Measurements from ENCODE around the gene TTLL11. TPM values are rescaled to one million over a fixed set of nuclear protein-coding genes. Genes with fewer than 3 reads are reported as not detected.

TTLL11 gene
- total RNA-seq, 1 experiment from 2014 or later, result 13.6 TPM

DNA sequence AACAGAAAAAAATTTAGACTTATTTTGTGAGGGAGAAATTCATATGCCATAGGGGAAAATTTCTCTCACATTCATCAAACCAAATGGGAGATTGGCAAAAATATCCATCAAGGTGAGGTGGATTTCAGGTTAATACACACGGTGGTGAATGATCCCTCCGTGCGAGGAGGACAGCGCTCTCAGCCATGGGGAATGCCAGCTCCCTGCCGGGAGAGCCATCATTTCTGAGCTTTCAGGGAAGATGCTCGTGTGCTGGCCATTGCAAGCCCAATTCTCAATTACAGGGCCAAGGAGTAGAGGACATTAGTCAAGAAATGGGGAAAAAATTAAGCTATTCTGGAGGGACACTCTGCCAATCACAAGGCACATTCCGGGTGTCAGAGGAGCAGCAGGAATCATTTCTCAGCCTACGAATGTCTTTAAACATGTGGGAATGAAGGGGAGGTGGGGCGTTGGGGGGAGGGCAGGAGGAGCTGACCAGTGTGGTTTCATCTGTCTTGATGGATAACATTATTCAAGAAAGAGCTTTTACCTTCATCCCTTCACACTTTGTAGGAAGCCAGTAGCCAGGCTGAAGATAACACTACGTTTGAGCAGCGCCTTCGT is 276.2 kb downstream of the TTLL11 start:
- BruUV-seq (replicated peaks), result no TSS peak
- Mint-ChIP-seq H3K9me3 (ENCODE audit: unreplicated experiment) (no peaks in the 10 kb centered on the region), H3K36me3 (ENCODE audit: insufficient read depth, unreplicated experiment) (no peaks in the 10 kb centered on the region), H3K27me3 (ENCODE audit: insufficient read depth, unreplicated experiment) (no peaks in the 10 kb centered on the region), H3K4me3 (ENCODE audit: unreplicated experiment) (no peak overlapping the region), H3K27ac (ENCODE audit: low read depth, unreplicated experiment) (no peak overlapping the region), H3K4me1 (ENCODE audit: insufficient read depth, unreplicated experiment) (no peaks in the 10 kb centered on the region)
- no peak for DNase-seq (ENCODE audit: unreplicated experiment)
- intact Hi-C loops (cut with micrococcal nuclease), result no loop called here
- ChIA-PET POLR2A (no interaction called here), CTCF (interaction anchor here (0.7 kb wide), 1 partner anchor 8 kb away, joined by 4 read pairs; no protein-coding TSS in a partner anchor)
- TF ChIP-seq, protein P1, sequence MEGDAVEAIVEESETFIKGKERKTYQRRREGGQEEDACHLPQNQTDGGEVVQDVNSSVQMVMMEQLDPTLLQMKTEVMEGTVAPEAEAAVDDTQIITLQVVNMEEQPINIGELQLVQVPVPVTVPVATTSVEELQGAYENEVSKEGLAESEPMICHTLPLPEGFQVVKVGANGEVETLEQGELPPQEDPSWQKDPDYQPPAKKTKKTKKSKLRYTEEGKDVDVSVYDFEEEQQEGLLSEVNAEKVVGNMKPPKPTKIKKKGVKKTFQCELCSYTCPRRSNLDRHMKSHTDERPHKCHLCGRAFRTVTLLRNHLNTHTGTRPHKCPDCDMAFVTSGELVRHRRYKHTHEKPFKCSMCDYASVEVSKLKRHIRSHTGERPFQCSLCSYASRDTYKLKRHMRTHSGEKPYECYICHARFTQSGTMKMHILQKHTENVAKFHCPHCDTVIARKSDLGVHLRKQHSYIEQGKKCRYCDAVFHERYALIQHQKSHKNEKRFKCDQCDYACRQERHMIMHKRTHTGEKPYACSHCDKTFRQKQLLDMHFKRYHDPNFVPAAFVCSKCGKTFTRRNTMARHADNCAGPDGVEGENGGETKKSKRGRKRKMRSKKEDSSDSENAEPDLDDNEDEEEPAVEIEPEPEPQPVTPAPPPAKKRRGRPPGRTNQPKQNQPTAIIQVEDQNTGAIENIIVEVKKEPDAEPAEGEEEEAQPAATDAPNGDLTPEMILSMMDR (IDR thresholded peaks at IDR 0.05; ENCODE audit: unreplicated experiment), result no peak

DNA sequence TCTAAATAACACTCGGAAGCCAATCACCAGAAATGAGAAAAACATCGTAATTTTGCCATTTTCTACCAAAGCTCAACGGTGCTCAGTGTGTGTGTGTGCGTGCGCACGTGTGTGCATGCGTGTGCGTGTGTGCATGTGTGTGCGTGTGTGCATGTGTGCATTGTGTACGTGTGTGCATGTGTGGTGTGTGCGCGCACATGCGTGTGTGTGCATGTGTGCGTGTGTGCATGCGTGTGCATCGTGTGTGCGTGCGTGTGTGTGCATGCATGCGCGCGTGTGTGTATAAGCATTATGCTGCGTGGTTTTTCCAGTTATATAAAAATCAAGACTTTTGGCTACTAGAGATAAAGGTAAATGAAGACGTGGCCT is 276.7 kb downstream of the TTLL11 start:
- ChIA-PET CTCF (interaction anchor here (0.7 kb wide), 1 partner anchor 8 kb away, joined by 4 read pairs; no protein-coding TSS in a partner anchor), POLR2A (no interaction called here)
- no peaks in the 10 kb centered on the region for H3K4me1 Mint-ChIP-seq (ENCODE audit: insufficient read depth, unreplicated experiment)

DNA sequence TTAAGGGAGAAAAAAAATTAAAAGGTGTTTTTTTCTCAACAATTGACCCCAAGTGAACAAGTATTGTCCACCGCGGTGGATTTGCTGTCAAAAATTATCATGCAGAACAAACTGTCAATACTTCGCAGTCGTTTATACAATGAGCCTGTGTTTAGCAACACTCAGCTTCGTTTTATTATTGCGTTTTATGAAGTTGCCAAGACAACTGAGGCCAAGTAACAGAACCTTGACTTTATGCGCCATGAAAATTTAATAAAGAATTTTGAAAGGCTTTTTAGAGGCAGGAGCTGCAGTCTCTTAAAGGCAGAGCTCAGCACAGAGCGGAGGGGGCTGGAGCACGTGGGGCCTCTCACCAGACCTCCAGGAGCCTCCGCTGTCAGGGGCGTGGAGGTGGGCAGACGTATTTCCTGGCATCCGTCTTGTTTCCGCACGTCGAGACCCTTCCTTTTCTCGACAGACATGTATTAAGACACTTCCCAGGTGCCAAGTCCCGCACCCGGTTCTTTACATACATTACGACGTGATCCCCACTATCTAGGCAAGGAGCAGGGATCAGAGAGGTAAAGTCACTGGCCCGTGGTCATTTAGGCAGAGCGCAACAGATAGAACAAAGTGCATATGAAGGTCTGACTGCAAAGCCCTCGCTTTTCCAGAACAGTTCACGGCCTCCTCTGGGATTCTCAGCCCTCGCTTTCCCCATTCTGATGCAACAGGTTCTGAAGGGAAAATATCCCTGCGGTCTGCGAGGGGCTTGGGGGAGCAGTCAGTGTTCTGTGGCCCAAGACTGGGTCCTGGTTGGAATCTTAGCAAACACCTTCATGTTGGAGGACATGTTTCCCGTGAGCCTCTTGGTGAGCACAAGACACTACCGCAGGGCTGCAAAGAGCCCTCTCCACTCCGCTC is 277.3 kb downstream of the TTLL11 start:
- no peak overlapping the region for H3K4me3 Mint-ChIP-seq (ENCODE audit: unreplicated experiment)
- POLR2A ChIA-PET, result no interaction called here
- no peaks in the 10 kb centered on the region for H3K36me3 Mint-ChIP-seq (ENCODE audit: insufficient read depth, unreplicated experiment)
- H3K4me1 Mint-ChIP-seq (ENCODE audit: insufficient read depth, unreplicated experiment), result no peaks in the 10 kb centered on the region
- no peaks in the 10 kb centered on the region for H3K9me3 Mint-ChIP-seq (ENCODE audit: unreplicated experiment)
- TF ChIP-seq, protein P1 (IDR thresholded peaks at IDR 0.05; ENCODE audit: unreplicated experiment), result no peak
- no peaks in the 10 kb centered on the region for H3K27me3 Mint-ChIP-seq (ENCODE audit: insufficient read depth, unreplicated experiment)
- H3K27ac Mint-ChIP-seq (ENCODE audit: low read depth, unreplicated experiment), result no peak overlapping the region
- intact Hi-C loops (cut with micrococcal nuclease), result no loop called here
- CTCF ChIA-PET, result no interaction called here
- no peak for DNase-seq (ENCODE audit: unreplicated experiment)
- BruUV-seq (replicated peaks), result no TSS peak

More for the DNA sequence above, 276.7 kb downstream of the TTLL11 start:
- H3K27me3 Mint-ChIP-seq (ENCODE audit: insufficient read depth, unreplicated experiment), result no peaks in the 10 kb centered on the region
- TF ChIP-seq, protein P1 (IDR thresholded peaks at IDR 0.05; ENCODE audit: unreplicated experiment), result no peak
- intact Hi-C loops (cut with micrococcal nuclease), result no loop called here
- no peak for DNase-seq (ENCODE audit: unreplicated experiment)
- H3K36me3 Mint-ChIP-seq (ENCODE audit: insufficient read depth, unreplicated experiment), result no peaks in the 10 kb centered on the region
- H3K4me3 Mint-ChIP-seq (ENCODE audit: unreplicated experiment), result no peak overlapping the region
- no TSS peak for BruUV-seq (replicated peaks)
- no peak overlapping the region for H3K27ac Mint-ChIP-seq (ENCODE audit: low read depth, unreplicated experiment)
- no peaks in the 10 kb centered on the region for H3K9me3 Mint-ChIP-seq (ENCODE audit: unreplicated experiment)

DNA sequence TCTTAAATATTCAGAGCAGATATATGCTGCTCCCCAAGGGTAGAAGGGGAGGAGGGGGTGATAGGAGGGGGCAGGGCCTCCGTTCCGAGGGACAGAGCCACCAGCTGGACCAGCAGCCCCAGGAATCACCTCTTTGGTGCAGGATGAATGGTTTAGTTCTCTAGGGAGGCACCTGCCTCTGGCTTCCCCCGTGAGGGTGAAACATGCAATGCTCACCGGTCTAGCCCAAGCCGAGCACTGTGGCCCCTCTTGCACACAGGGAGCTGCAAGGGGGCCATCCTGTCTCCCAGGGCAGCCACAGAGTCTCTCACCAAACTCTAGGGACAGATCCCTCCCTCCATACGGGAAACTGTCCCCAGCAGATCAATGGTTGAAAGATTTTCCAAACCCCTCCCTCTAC is 278.0 kb downstream of the TTLL11 start:
- no peaks in the 10 kb centered on the region for H3K4me1 Mint-ChIP-seq (ENCODE audit: insufficient read depth, unreplicated experiment)
- intact Hi-C loops (cut with micrococcal nuclease), result no loop called here
- BruUV-seq (replicated peaks), result no TSS peak
- H3K27ac Mint-ChIP-seq (ENCODE audit: low read depth, unreplicated experiment), result no peak overlapping the region
- ChIA-PET CTCF (interaction anchor here (0.8 kb wide), 1 partner anchor 173 kb away, joined by 3 read pairs; no protein-coding TSS in a partner anchor), POLR2A (no interaction called here)
- TF ChIP-seq, protein P1 (IDR thresholded peaks at IDR 0.05; ENCODE audit: unreplicated experiment), result no peak
- no peaks in the 10 kb centered on the region for H3K9me3 Mint-ChIP-seq (ENCODE audit: unreplicated experiment)
- H3K4me3 Mint-ChIP-seq (ENCODE audit: unreplicated experiment), result no peak overlapping the region
- no peaks in the 10 kb centered on the region for H3K27me3 Mint-ChIP-seq (ENCODE audit: insufficient read depth, unreplicated experiment)
- DNase-seq (ENCODE audit: unreplicated experiment), result no peak
- no peaks in the 10 kb centered on the region for H3K36me3 Mint-ChIP-seq (ENCODE audit: insufficient read depth, unreplicated experiment)
